Common myeloid progenitor, CD34-positive (primary cell): Measurements from ENCODE around the gene CEP83.

Source experiments
- CTCF ChIA-PET: fragments of 350-600 bp; sonication (Branson Sonifier 250); formaldehyde crosslinking; loops from one replicate; lab custom pipeline; 2021; ENCODE audit warnings: antibody characterized with exemption; lab: Charles Lee
- POLR2A ChIA-PET: fragments of 350-600 bp; sonication (Branson Sonifier 250); formaldehyde crosslinking; loops from one replicate; lab custom pipeline; 2021; ENCODE audit warnings: antibody characterized with exemption; lab: Charles Lee
- DNase-seq, 3 donors: peaks; one replicate each; pipeline versions ENCODE4 v3.0.0 to v3.0.0-alpha.2; 2013
- H3K27ac ChIP-seq, 2 experiments: 1 replicate in 1 of 2; 2 replicates in 1 of 2; pipeline ENCODE4 v1.7.0; 2013; ENCODE audit warnings: inconsistent platforms in 2 of 2, low read length in 2 of 2, mild to moderate bottlenecking in 2 of 2, low read depth in 1 of 2, moderate library complexity in 1 of 2; ENCODE audit not compliant: severe bottlenecking in 2 of 2, insufficient read depth in 1 of 2, poor library complexity in 1 of 2
- H3K27me3 ChIP-seq, 5 experiments: replicated peaks in 2 of 5; 1 replicate in 3 of 5; 2 replicates in 2 of 5; pipeline versions ENCODE4 v1.6.1 to v1.7.0; 2013; ENCODE audit warnings: low read length in 4 of 5, mild to moderate bottlenecking in 2 of 5, moderate library complexity in 2 of 5, inconsistent platforms in 1 of 5; ENCODE audit not compliant: insufficient read depth in 5 of 5, control insufficient read depth in 4 of 5
- H3K36me3 ChIP-seq, 4 experiments: 1 replicate in 2 of 4; 2 replicates in 2 of 4; pipeline versions ENCODE4 v1.6.1 to v1.7.0; 2013; ENCODE audit warnings: low read length in 3 of 4, control low read depth in 1 of 4, mild to moderate bottlenecking in 1 of 4; ENCODE audit not compliant: control insufficient read depth in 4 of 4, insufficient read depth in 4 of 4
- H3K4me1 ChIP-seq, 4 experiments: 1 replicate in 3 of 4; 2 replicates in 1 of 4; pipeline versions ENCODE4 v1.6.1 to v1.7.1; 2013; ENCODE audit warnings: low read length in 3 of 4, mild to moderate bottlenecking in 3 of 4, control low read depth in 1 of 4, inconsistent platforms in 1 of 4, moderate library complexity in 1 of 4; ENCODE audit not compliant: control insufficient read depth in 4 of 4, insufficient read depth in 4 of 4; ENCODE audit errors: control extremely low read depth in 1 of 4
- H3K4me3 ChIP-seq, 7 experiments: 1 replicate in 4 of 7; 2 replicates in 3 of 7; pipeline versions ENCODE4 v1.5.1 to v1.7.0; 2013; ENCODE audit warnings: mild to moderate bottlenecking in 7 of 7, low read length in 6 of 7, moderate library complexity in 6 of 7, inconsistent platforms in 2 of 7, low read depth in 2 of 7, control low read depth in 1 of 7; ENCODE audit not compliant: insufficient read depth in 4 of 7, control insufficient read depth in 1 of 7; ENCODE audit errors: extremely low read depth in 1 of 7
- H3K9me3 ChIP-seq, 5 experiments: 1 replicate in 4 of 5; 2 replicates in 1 of 5; pipeline versions ENCODE4 v1.6.1 to v1.7.1; 2013; ENCODE audit warnings: low read length in 4 of 5, mild to moderate bottlenecking in 2 of 5, inconsistent platforms in 1 of 5, low read depth in 1 of 5, moderate library complexity in 1 of 5; ENCODE audit not compliant: control insufficient read depth in 4 of 5, insufficient read depth in 2 of 5; ENCODE audit errors: control extremely low read depth in 1 of 5
- WGBS: methylation state at CpG from one replicate; pipeline ENCODE4 v1.1.5; 2013; ENCODE audit not compliant: insufficient coverage; 5-methylcytosine and 5-hydroxymethylcytosine counted together

The CEP83 gene

DNA sequence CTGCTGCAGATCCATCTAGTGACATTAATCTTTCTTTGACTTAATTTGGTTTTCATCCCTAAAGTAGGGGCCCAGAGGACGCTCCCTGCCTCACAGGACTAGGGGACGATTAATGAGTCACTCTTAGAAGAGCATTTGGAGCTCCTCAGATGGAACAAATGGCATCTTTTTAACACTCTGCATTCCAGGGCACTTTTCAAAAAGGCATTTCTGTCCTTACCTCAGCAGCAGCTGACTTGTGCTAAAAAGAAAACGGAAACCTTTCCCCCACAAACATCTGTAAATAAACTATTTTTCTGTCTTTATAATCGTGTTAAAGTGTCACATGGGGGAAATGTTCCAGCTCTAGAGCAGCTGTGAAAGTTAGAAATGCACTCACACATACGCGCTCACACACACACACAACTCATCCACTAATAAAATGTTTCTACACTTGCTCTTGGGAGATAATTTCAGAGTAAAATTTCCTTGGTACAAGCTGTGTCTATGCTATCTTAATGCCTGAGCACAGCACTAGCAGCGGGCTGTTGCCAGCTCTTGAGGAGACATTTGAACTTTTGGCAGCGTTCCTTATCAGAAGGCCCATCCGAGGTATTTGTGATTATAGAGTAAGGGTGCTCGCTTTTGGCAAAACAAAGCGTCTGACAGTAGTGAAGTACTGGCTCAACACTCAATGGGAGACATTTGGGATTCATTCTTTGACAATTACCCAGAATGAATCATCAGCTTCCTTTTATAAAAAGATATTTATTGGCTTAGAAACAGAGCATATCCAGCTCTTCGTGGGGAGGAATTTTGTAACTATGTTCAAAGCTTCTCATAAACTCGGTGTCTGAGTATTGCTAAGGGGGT lies 170.0 kb downstream of the CEP83 start:
- CTCF ChIA-PET, result interaction anchor here (0.7 to 2.1 kb wide), 12 partner anchors 9 to 241 kb away, joined by 3 to 6 read pairs (median 3); partner anchors contain the start of gene PLXNC1
- no peaks in the 10 kb centered on the region for H3K9me3 ChIP-seq
- H3K27ac ChIP-seq, result peak overlapping the region in 1 of 2 experiments; percentile 5
- no peak overlapping the region for H3K4me3 ChIP-seq
- POLR2A ChIA-PET, result interaction anchor here (1.3 kb wide), 1 partner anchor 141 kb away, joined by 3 read pairs; the partner anchor contains the start of gene PLXNC1
- H3K27me3 ChIP-seq, result no peaks in the 10 kb centered on the region
- WGBS, result 90% methylated on average over 8 of the region's 13 CpGs
- no peak for DNase-seq
- no peaks in the 10 kb centered on the region for H3K4me1 ChIP-seq
- peaks cover 11 to 47% (median 31%) of the 10 kb centered on the region in 4 experiments for H3K36me3 ChIP-seq

DNA sequence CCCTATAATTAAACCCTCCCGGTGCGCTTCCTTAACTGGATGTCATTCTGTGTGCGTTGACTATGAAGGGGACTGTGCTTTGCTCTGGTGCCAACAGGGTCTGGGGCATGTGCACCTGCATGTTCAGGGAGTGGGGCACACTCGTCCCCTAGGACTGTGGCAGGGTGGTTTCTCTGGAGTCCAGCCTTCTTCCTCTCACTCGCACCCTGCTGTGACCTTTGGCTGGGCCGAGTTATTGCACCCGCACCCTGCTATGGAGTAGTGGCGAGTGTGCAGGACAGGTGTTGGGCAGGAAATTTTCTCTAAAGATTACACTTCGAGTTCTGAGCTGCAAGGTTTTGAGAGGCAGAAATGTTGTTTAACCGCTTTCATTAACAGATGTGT lies 172.4 kb downstream of the CEP83 start:
- no peak overlapping the region for H3K27ac ChIP-seq
- ChIA-PET POLR2A (no interaction called here), CTCF (interaction anchor here (2.1 kb wide), 1 partner anchor 141 kb away, joined by 6 read pairs; no protein-coding TSS in a partner anchor)
- H3K4me3 ChIP-seq, result no peak overlapping the region
- peaks cover 12 to 54% (median 35%) of the 10 kb centered on the region in 4 experiments for H3K36me3 ChIP-seq
- no peaks in the 10 kb centered on the region for H3K27me3 ChIP-seq
- WGBS, result 91% methylated on average over 6 of the region's 10 CpGs
- H3K4me1 ChIP-seq, result peaks cover 0 to 10% (median 3%) of the 10 kb centered on the region in 4 experiments
- DNase-seq, result no peak
- no peaks in the 10 kb centered on the region for H3K9me3 ChIP-seq

DNA sequence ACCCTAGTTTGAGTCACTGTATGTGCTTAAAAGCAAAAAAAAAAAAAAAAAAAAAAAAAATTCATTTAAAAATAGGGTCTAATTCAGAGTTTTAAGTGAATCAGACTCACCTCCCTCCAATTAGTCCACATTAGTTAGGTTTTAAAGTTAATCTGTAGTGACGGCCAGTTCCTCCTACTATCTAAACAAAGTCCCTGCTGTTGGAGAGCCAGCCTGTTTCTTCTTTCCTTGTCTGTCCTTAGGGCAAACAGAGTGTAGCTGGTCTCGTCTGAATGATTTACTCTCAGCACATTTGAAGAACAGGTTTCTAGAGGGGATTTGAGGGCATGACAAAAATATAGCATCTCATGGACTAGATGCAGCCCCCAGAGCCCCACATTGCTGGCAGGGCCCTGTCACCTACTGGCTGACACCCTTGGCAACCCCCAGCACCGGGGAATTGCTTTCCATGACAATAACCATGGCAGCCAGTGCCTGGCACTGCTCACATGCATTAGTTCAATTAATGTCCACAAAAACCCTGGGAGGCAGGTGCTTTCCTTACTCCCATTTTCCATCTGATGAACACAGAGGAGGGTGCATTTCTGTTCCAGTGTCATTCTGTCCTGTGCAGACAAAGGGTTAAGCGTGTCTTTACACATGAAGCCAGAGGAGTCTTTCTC lies 173.0 kb downstream of the CEP83 start:
- no peaks in the 10 kb centered on the region for H3K9me3 ChIP-seq
- CTCF ChIA-PET, result no interaction called here
- H3K4me1 ChIP-seq, result peaks cover 0 to 10% (median 3%) of the 10 kb centered on the region in 4 experiments
- peaks cover 13 to 56% (median 33%) of the 10 kb centered on the region in 4 experiments for H3K36me3 ChIP-seq
- POLR2A ChIA-PET, result no interaction called here
- no peak overlapping the region for H3K4me3 ChIP-seq
- no peaks in the 10 kb centered on the region for H3K27me3 ChIP-seq
- no peak overlapping the region for H3K27ac ChIP-seq
- 98% methylated on average over 4 of the region's 4 CpGs for WGBS
- no peak for DNase-seq

DNA sequence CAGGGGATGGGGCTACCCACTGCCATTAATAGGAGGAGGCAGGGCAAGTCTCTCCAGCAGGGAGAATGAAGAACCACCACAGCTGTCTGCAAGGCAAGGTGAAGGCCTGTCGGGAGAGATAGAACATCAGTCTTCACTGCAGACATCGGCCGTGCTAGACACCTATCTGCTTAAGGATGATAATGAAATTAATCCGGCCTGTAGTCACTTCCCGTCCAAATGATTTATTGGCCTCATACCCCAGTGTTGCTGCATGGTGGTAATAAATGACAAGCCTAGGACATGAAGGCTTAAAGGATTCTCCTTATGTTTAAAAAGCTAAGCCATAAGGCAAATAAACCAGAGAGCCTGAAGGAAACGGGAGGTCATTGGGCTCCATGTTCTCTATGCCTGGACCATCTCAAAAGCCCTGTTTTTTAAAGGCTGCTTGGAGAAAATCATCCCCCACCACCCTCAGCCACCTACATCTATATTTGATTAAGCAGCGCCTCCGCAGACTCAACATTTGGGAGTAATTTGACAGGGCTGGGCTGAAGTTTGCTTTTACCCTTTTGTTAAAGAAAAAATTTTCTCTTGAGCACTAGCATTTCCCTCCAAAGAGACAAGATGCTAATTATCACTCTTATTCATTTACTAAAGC lies 173.6 kb downstream of the CEP83 start:
- H3K4me1 ChIP-seq, result peaks cover 0 to 10% (median 3%) of the 10 kb centered on the region in 4 experiments
- H3K36me3 ChIP-seq, result peaks cover 11 to 61% (median 32%) of the 10 kb centered on the region in 4 experiments
- H3K27ac ChIP-seq, result no peak overlapping the region
- H3K9me3 ChIP-seq, result no peaks in the 10 kb centered on the region
- CTCF ChIA-PET, result interaction anchor here (0.9 to 3.5 kb wide), 3 partner anchors 12 to 43 kb away, joined by 3 to 9 read pairs (median 3); no protein-coding TSS in a partner anchor
- peak in 1 of 3 donors; percentile 19 for DNase-seq
- no peaks in the 10 kb centered on the region for H3K27me3 ChIP-seq
- 93% methylated on average over 4 of the region's 8 CpGs for WGBS
- H3K4me3 ChIP-seq, result no peak overlapping the region
- POLR2A ChIA-PET, result no interaction called here

DNA sequence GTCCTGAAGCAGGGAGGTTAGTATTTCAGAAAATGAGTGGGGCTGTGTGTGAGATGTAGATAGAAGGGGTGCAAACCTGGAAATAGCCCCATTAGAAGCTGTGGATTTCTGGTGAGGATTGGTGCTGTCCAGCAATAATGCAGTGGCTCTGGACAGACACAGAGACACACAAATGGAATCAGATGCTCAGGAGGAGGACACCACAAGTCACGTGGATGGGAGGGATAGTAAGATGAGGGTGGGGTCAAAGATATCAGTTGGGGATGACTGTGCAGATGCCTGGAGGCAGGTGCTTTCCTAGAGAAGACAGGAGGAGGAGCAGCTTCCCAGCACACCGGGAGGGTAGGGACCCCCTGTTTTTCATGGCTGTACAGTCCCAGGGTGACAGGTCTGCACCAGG lies 174.8 kb downstream of the CEP83 start:
- Histone ChIP-seq H3K27me3 (no peaks in the 10 kb centered on the region), H3K27ac (no peak overlapping the region), H3K4me3 (no peak overlapping the region), H3K9me3 (no peaks in the 10 kb centered on the region), H3K36me3 (peaks cover 13 to 72% (median 38%) of the 10 kb centered on the region in 4 experiments), H3K4me1 (peaks cover 0 to 10% (median 3%) of the 10 kb centered on the region in 4 experiments)
- ChIA-PET CTCF (interaction anchor here (0.9 to 3.5 kb wide), 3 partner anchors 11 to 41 kb away, joined by 3 to 9 read pairs (median 3); no protein-coding TSS in a partner anchor), POLR2A (interaction anchor here (1.0 kb wide), 1 partner anchor 35 kb away, joined by 4 read pairs; no protein-coding TSS in a partner anchor)
- WGBS, result 100% methylated on average over 2 of the region's 2 CpGs
- DNase-seq, result no peak

DNA sequence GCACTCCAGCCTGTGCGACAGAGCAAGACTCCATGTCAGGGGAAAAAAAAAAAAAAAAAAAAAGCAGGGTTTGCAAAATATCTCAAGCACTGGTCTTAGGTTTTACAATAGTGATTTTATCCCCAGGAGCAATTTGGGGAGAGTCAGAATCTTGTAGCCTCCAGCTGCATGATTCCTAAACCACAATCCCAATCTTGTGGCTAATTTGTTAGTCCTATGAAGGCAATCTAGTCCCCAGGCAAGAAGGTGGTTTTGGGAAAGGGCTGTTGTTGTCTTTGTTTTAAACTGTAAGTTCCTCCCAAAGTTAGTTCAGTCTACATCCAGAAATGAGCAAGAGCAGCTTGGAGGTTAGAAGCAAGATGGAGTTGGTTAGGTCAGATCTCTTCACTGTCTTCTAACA lies 175.6 kb downstream of the CEP83 start:
- ChIA-PET CTCF (interaction anchor here (1.2 to 3.5 kb wide), 4 partner anchors 10 to 18 kb away, joined by 3 to 9 read pairs (median 4); no protein-coding TSS in a partner anchor), POLR2A (interaction anchor here (0.7 to 1.0 kb wide), 2 partner anchors 34 to 111 kb away, joined by 3 to 4 read pairs; no protein-coding TSS in a partner anchor)
- H3K27ac ChIP-seq, result no peak overlapping the region
- H3K36me3 ChIP-seq, result peaks cover 20 to 73% (median 39%) of the 10 kb centered on the region in 4 experiments
- no peaks in the 10 kb centered on the region for H3K27me3 ChIP-seq
- no peak overlapping the region for H3K4me3 ChIP-seq
- WGBS, result 100% methylated on average over 1 of the region's 1 CpG
- peaks cover 0 to 10% (median 3%) of the 10 kb centered on the region in 4 experiments for H3K4me1 ChIP-seq
- no peak for DNase-seq
- H3K9me3 ChIP-seq, result no peaks in the 10 kb centered on the region
